AG10803 (cell line): ENCODE results near the gene AFAP1L1.

Experiments
- DNase-seq: peaks from one replicate; pipeline ENCODE4 v3.0.0; 2010; ENCODE audit warnings: low read depth
- H3K4me3 ChIP-seq: 2 replicates; pipeline ENCODE4 v1.5.1; 2011; ENCODE audit warnings: mild to moderate bottlenecking, low read length, control low read depth
- CTCF ChIP-seq: conservative IDR thresholded peaks from 2 replicates; pipeline ENCODE4 v1.5.1; 2011; ENCODE audit warnings: mild to moderate bottlenecking, low read length, control low read depth, inconsistent platforms

AFAP1L1 gene

DNA sequence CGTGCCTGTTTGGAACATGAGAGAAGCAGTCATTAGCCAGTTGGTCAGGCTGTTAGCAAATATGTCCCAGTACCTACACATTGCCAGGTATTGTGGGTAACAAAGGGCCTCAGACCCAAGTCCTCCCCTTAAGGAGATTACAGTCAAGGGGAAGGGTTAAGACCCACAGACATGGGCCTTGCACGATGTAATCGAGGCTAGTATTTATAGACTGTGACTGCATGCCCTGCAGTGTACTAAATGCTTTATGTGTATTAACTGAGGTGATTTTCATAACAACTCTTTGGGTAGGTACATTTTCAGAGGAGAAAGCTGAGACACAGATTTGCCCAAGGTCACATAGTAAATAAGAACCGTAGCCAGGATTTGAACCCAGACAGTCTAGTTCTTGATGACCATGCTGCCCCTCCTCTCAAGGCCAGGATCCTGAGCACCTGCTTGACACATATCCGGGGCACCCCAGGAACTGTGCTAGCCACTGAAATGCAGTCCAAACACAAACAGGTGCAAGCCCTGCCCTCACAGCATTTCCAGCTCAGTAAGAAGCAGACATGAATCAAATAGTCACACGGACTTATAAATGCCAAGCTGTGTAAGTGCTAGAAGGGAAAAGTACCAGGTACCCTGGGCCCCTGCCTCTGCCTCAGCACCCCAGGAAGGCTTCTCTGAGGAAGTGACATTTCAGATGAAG is 41.6 kb downstream of the AFAP1L1 start:
- TF ChIP-seq CTCF: no peak
- H3K4me3 ChIP-seq: no peak overlapping the region
- no peak for DNase-seq

DNA sequence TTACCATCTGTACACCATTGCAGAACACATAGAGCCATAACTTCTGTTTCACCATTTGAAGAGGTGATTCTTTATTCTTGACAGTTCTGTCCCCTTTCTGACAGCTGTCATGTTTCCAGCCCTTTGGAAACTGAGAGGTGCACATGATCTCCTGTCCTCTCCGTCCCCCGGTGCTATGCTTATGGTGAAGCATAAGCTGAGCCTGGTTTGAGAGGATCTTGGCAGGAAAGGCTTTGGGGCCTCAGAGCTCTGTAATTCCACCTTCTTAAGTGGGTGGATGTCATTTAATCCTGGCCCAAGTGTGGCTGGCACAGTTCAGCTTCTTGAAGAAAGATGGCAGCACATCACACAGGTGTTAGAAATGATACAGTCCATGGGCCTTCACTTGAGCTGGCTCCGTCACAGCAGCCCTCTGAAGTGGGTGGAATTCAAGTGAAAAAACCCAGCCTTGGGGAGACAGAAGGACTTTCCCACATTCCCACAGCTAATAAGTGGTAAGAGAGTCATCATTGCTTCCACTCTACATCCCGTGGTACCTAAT is 43.0 kb downstream of the AFAP1L1 start:
- no peak for TF ChIP-seq CTCF
- no peak overlapping the region for H3K4me3 ChIP-seq
- no peak for DNase-seq

- DNase-seq: no peak
- no peak for TF ChIP-seq CTCF
- no peak overlapping the region for H3K4me3 ChIP-seq
Observed at GRCh38 chr5:149315753-149316152, 44.1 kb downstream of the AFAP1L1 start.

- no peak overlapping the region for H3K4me3 ChIP-seq
- peak; percentile 60 for DNase-seq
- TF ChIP-seq CTCF: peak; percentile 72
Observed at GRCh38 chr5:149317281-149318048, 45.8 kb downstream of the AFAP1L1 start.

GRCh38 chr5:149319174-149319573 is 47.5 kb downstream of the AFAP1L1 start:
- H3K4me3 ChIP-seq: no peak overlapping the region
- TF ChIP-seq CTCF: no peak
- DNase-seq: no peak

DNA sequence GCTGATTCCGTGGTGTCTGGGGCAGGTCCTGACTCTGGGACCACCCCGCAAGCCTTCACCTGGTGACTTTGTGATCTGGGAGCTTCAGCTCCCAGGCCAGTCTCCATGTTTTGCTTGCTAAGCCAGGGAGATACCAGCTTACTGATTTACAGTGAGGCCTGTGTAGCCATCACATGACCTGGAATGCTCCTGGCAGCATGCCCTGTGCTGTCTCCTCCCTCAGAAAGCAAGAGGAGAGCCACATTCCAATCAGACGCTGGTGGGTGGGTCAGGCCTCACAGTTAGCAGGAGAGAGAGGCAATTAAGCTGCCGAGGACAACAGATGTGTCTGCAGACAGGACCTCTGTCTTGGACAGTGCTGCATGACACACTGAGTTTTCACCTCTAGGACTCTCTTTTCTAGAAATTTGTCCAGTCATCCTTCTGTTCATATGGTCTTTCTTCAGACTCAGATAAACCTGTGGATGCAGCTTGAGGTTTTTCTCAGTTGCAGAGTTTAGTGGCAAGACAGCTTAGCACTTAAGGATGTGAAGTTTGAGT is 49.2 kb downstream of the AFAP1L1 start:
- no peak for TF ChIP-seq CTCF
- DNase-seq: peak; percentile 95

More for the DNA sequence above, 49.2 kb downstream of the AFAP1L1 start:
- no peak overlapping the region for H3K4me3 ChIP-seq
